ENCODE results near the gene KCTD21. TPM values are rescaled to one million over a fixed set of nuclear protein-coding genes. Genes with fewer than 3 reads are reported as not detected.

KCTD21 gene
- total RNA-seq, 1 experiment from 2014 or later = 9.7 TPM

- BruUV-seq (replicated peaks) = TSS peak; percentile 79
- DNase-seq (ENCODE audit: low read depth, low spot score) (no peak), ATAC-seq (peak; percentile 66)
- peak overlapping the region; percentile 88 for H3K27ac ChIP-seq (ENCODE audit: low read length)
- in situ Hi-C loops (cut with HindIII; ENCODE audit: low pct_unique_long_range_greater_than_20kb, low sequenced_read_pairs) (no loop called here), intact Hi-C loops (cut with micrococcal nuclease; ENCODE audit: unreplicated experiment) (no loop called here)
- H3K27me3 ChIP-seq (ENCODE audit: control insufficient read depth, insufficient read depth, low read length) = no peaks in the 10 kb centered on the region
- TF ChIP-seq SIN3A (IDR thresholded peaks at IDR 0.05; ENCODE audit: borderline replicate concordance, insufficient read depth, low read depth, low read length) (no peak), POLR2AphosphoS5 (IDR thresholded peaks at IDR 0.05; ENCODE audit: low read depth, low read length) (no peak), CTCF (IDR thresholded peaks at IDR 0.05) (no peak), TCF7L2 (IDR thresholded peaks at IDR 0.05; ENCODE audit: low read depth, low read length) (no peak), REST (IDR thresholded peaks at IDR 0.05; ENCODE audit: insufficient read depth in 1 of 2, low read depth in 2 of 2, low read length in 1 of 2) (no peak)
- peak overlapping the region; percentile 55 to 99 for H3K4me3 ChIP-seq (ENCODE audit: low read depth in 2 of 2, low read length in 2 of 2)
- POLR2A ChIA-PET = interaction anchor here (0.9 kb wide), 2 partner anchors 9 to 277 kb away, joined by 4 read pairs; no protein-coding TSS in a partner anchor
- CTCF ChIA-PET = no interaction called here
- no peaks in the 10 kb centered on the region for H3K9me3 ChIP-seq (ENCODE audit: control insufficient read depth, insufficient read depth, low read depth, low read length)
- peaks cover 2% of the 10 kb centered on the region; the same call in 1 of the 2 replicates for H3K4me1 ChIP-seq (ENCODE audit: control insufficient read depth, insufficient read depth, low read length)
- no peaks in the 10 kb centered on the region for H3K36me3 ChIP-seq (ENCODE audit: control insufficient read depth, insufficient read depth, low read length)
Observed at GRCh38 chr11:78138694-78139421, 49.6 kb downstream of the KCTD21 start.

- CTCF ChIA-PET = interaction anchor here (0.7 kb wide), 1 partner anchor 8 kb away, joined by 7 read pairs; no protein-coding TSS in a partner anchor
- in situ Hi-C loops (cut with HindIII; ENCODE audit: low pct_unique_long_range_greater_than_20kb, low sequenced_read_pairs) = no loop called here
- Histone ChIP-seq H3K27me3 (ENCODE audit: control insufficient read depth, insufficient read depth, low read length) (no peaks in the 10 kb centered on the region), H3K4me3 (ENCODE audit: low read depth in 2 of 2, low read length in 2 of 2) (peak overlapping the region; percentile 55 to 99), H3K9me3 (ENCODE audit: control insufficient read depth, insufficient read depth, low read depth, low read length) (no peaks in the 10 kb centered on the region), H3K4me1 (ENCODE audit: control insufficient read depth, insufficient read depth, low read length) (peaks cover 2% of the 10 kb centered on the region; the same call in 1 of the 2 replicates), H3K27ac (ENCODE audit: low read length) (peak overlapping the region; percentile 88), H3K36me3 (ENCODE audit: control insufficient read depth, insufficient read depth, low read length) (no peaks in the 10 kb centered on the region)
- TF ChIP-seq TCF7L2 (IDR thresholded peaks at IDR 0.05; ENCODE audit: low read depth, low read length) (no peak), CTCF (IDR thresholded peaks at IDR 0.05) (no peak), REST (IDR thresholded peaks at IDR 0.05; ENCODE audit: insufficient read depth in 1 of 2, low read depth in 2 of 2, low read length in 1 of 2) (no peak), POLR2AphosphoS5 (IDR thresholded peaks at IDR 0.05; ENCODE audit: low read depth, low read length) (no peak), SIN3A (IDR thresholded peaks at IDR 0.05; ENCODE audit: borderline replicate concordance, insufficient read depth, low read depth, low read length) (no peak)
- DNase-seq (ENCODE audit: low read depth, low spot score) = no peak
- no TSS peak for BruUV-seq (replicated peaks)
- POLR2A ChIA-PET = interaction anchor here (0.9 kb wide), 1 partner anchor 8 kb away, joined by 4 read pairs; no protein-coding TSS in a partner anchor
- intact Hi-C loops (cut with micrococcal nuclease; ENCODE audit: unreplicated experiment) = no loop called here
- ATAC-seq = no peak
Observed at GRCh38 chr11:78138291-78138690, 50.1 kb downstream of the KCTD21 start.

Data from Panc1 (cell line).